Measurements from ENCODE around the gene OR2V1.
"Not testable (repeated sequence)": the region's sequence is repeated elsewhere in the genome, so short reads cannot be mapped to it uniquely, and the experiment has no call there.

OR2V1 gene

GRCh38 chr5:181101930-181102674, 28.9 kb downstream of the OR2V1 start:
- not testable (repeated sequence) for DNase-seq

GRCh38 chr5:181101030-181101641, 29.8 kb downstream of the OR2V1 start:
- not testable (repeated sequence) for DNase-seq

GRCh38 chr5:181100121-181100875, 30.7 kb downstream of the OR2V1 start:
- DNase-seq, result no peak

- no peak for DNase-seq
Observed at GRCh38 chr5:181099602-181100086, 31.3 kb downstream of the OR2V1 start.

- no peak for DNase-seq
Observed at GRCh38 chr5:181098762-181099601, 32.0 kb downstream of the OR2V1 start.

- DNase-seq, result not testable (repeated sequence)
Observed at GRCh38 chr5:181097759-181098491, 33.0 kb downstream of the OR2V1 start.

GRCh38 chr5:181097383-181097753, 33.6 kb downstream of the OR2V1 start:
- DNase-seq, result not testable (repeated sequence)

- DNase-seq, result not testable (repeated sequence)
Observed at GRCh38 chr5:181096721-181097382, 34.1 kb downstream of the OR2V1 start.

GRCh38 chr5:181095162-181095561, 35.8 kb downstream of the OR2V1 start:
- not testable (repeated sequence) for DNase-seq

- DNase-seq, result no peak
Observed at GRCh38 chr5:181092428-181092827, 38.5 kb downstream of the OR2V1 start.

GRCh38 chr5:181088289-181088688, 42.7 kb downstream of the OR2V1 start:
- no peak for DNase-seq

- no peak for DNase-seq
Observed at GRCh38 chr5:181087309-181087708, 43.7 kb downstream of the OR2V1 start.

GRCh38 chr5:181086884-181087205, 44.1 kb downstream of the OR2V1 start:
- no peak for DNase-seq

- DNase-seq, result no peak
Observed at GRCh38 chr5:181086026-181086883, 44.7 kb downstream of the OR2V1 start.

- DNase-seq, result no peak
Observed at GRCh38 chr5:181084621-181085195, 46.3 kb downstream of the OR2V1 start.

GRCh38 chr5:181081989-181082388, 49.0 kb downstream of the OR2V1 start:
- no peak for DNase-seq

GRCh38 chr5:181076920-181077319, 54.0 kb downstream of the OR2V1 start:
- DNase-seq, result no peak

Measured in cerebellar nuclear complex (tissue), 1 donor.